Tibial nerve (tissue), 4 donors: Measurements from ENCODE around the gene ANAPC15.

ENCODE experiments used
- EP300 ChIP-seq, 2 donors: sonication (generic); formaldehyde crosslinking; IDR thresholded peaks; one replicate each; pipeline ENCODE4 v1.6.1; 2017; ENCODE audit warnings: antibody characterized with exemption in 2 of 2, mild to moderate bottlenecking in 1 of 2
- POLR2A ChIP-seq, 2 donors: fragments of 450-650 bp; IDR thresholded peaks; one replicate each; pipeline ENCODE4 v1.6.1; 2017; ENCODE audit warnings: antibody characterized with exemption in 2 of 2, mild to moderate bottlenecking in 2 of 2, moderate library complexity in 2 of 2
- TF ChIP-seq, protein P1 (sequence below), 5 experiments: fragments of 200-600 bp in 3 of 5; fragments of 450-650 bp in 2 of 5; sonication (generic) in 3 of 5; IDR thresholded peaks; one replicate each; pipeline ENCODE4 v1.5.1; 2016 to 2019; ENCODE audit warnings: antibody characterized with exemption in 5 of 5, mild to moderate bottlenecking in 3 of 5, moderate library complexity in 2 of 5

DNA sequence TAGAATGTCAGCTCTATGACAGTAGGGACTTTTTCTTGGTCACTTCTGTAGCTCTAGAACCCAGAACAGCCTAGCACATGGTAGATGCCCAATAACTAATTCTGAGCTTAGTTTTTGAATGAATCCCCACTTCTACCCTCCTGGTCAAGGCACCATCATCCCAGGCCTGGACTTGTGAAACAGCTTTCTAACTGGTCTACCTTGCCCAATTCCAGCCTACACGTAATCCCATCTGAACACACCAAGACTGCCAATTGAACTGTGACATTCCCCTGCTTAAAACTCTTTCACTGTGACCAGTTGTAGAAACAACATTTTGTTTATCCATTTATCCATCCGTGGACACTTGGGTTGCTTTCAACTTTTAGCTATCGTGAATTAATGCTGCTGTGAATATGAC is 16.9 kb upstream of the ANAPC15 start:
- TF ChIP-seq, protein P1, sequence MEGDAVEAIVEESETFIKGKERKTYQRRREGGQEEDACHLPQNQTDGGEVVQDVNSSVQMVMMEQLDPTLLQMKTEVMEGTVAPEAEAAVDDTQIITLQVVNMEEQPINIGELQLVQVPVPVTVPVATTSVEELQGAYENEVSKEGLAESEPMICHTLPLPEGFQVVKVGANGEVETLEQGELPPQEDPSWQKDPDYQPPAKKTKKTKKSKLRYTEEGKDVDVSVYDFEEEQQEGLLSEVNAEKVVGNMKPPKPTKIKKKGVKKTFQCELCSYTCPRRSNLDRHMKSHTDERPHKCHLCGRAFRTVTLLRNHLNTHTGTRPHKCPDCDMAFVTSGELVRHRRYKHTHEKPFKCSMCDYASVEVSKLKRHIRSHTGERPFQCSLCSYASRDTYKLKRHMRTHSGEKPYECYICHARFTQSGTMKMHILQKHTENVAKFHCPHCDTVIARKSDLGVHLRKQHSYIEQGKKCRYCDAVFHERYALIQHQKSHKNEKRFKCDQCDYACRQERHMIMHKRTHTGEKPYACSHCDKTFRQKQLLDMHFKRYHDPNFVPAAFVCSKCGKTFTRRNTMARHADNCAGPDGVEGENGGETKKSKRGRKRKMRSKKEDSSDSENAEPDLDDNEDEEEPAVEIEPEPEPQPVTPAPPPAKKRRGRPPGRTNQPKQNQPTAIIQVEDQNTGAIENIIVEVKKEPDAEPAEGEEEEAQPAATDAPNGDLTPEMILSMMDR (IDR thresholded peaks at IDR 0.05), result no peak
- TF ChIP-seq POLR2A (IDR thresholded peaks at IDR 0.05) (no peak), EP300 (IDR thresholded peaks at IDR 0.05) (no peak)
